HG03175 (cell line): Measurements from ENCODE around the gene F12.
A peak's percentile ranks its signal among the peaks of the same experiment; 100 is the strongest.

ENCODE experiments used
- ATAC-seq: cut with Tn5 transposase; IDR thresholded peaks from one replicate; pipeline ENCODE4 v1.9.1; 2021; ENCODE audit warnings: mild to moderate bottlenecking, moderate library complexity; ENCODE audit not compliant: unreplicated experiment

F12 gene

GRCh38 chr5:177357459-177358351 lies 51.7 kb downstream of the F12 start, which contains the start of gene RGS14:
TSS of gene RGS14 (plus strand) at chr5:177357924. CDS start at chr5:177358025, 101 bp downstream.
- peak; percentile 96 for ATAC-seq

GRCh38 chr5:177357146-177357458 lies 52.3 kb downstream of the F12 start:
- ATAC-seq: no peak

GRCh38 chr5:177356746-177357145 lies 52.6 kb downstream of the F12 start:
- ATAC-seq: no peak

GRCh38 chr5:177355868-177356168 lies 53.5 kb downstream of the F12 start:
- no peak for ATAC-seq

- ATAC-seq: no peak
Observed at GRCh38 chr5:177355162-177355867, 54.0 kb downstream of the F12 start.

GRCh38 chr5:177354711-177355110 lies 54.7 kb downstream of the F12 start:
- no peak for ATAC-seq

GRCh38 chr5:177354256-177354655 lies 55.1 kb downstream of the F12 start:
- ATAC-seq: no peak

- no peak for ATAC-seq
Observed at GRCh38 chr5:177353093-177353492, 56.3 kb downstream of the F12 start.
